Coronary artery (tissue), 2 donors: ENCODE measurements around the gene GRPEL2.

Source experiments
- DNase-seq: peaks from one replicate; pipeline ENCODE4 v3.0.0-alpha.2; 2017; ENCODE audit warnings: low spot score
- H3K27ac ChIP-seq, 2 donors: fragments of 200-600 bp; sonication (generic); one replicate each; pipeline ENCODE4 v1.5.1; 2016 to 2019
- H3K4me3 ChIP-seq: fragments of 200-600 bp; sonication (generic); 2 replicates; pipeline ENCODE4 v1.5.1; 2016; ENCODE audit warnings: mild to moderate bottlenecking, moderate library complexity
- TF ChIP-seq, protein P1 (sequence below): fragments of 200-600 bp; sonication (generic); IDR thresholded peaks from one replicate; pipeline ENCODE4 v1.5.1; 2019; ENCODE audit warnings: antibody characterized with exemption

The GRPEL2 gene

DNA sequence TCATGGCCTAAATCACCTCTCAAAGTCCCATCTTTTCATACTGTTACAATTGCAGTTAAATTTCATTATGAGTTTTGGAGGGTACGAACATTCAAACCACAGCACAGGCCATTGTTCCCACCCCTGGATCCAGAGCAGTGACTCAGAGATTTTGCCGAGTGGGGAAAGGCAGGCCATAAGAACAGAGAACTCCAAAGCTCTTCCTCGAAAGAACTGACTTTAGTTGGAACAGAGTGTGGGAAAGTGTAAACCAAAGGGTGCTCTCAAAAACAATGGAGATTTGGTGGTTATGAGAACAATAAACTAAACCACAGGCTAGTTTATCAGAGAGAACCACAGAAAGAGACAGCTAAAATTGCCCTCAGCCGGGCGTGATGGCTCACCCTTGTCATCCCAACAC lies 19.4 kb upstream of the GRPEL2 start:
- Histone ChIP-seq H3K4me3 (no peak overlapping the region), H3K27ac (no peak overlapping the region)
- TF ChIP-seq, protein P1, sequence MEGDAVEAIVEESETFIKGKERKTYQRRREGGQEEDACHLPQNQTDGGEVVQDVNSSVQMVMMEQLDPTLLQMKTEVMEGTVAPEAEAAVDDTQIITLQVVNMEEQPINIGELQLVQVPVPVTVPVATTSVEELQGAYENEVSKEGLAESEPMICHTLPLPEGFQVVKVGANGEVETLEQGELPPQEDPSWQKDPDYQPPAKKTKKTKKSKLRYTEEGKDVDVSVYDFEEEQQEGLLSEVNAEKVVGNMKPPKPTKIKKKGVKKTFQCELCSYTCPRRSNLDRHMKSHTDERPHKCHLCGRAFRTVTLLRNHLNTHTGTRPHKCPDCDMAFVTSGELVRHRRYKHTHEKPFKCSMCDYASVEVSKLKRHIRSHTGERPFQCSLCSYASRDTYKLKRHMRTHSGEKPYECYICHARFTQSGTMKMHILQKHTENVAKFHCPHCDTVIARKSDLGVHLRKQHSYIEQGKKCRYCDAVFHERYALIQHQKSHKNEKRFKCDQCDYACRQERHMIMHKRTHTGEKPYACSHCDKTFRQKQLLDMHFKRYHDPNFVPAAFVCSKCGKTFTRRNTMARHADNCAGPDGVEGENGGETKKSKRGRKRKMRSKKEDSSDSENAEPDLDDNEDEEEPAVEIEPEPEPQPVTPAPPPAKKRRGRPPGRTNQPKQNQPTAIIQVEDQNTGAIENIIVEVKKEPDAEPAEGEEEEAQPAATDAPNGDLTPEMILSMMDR, result no peak
- no peak for DNase-seq

DNA sequence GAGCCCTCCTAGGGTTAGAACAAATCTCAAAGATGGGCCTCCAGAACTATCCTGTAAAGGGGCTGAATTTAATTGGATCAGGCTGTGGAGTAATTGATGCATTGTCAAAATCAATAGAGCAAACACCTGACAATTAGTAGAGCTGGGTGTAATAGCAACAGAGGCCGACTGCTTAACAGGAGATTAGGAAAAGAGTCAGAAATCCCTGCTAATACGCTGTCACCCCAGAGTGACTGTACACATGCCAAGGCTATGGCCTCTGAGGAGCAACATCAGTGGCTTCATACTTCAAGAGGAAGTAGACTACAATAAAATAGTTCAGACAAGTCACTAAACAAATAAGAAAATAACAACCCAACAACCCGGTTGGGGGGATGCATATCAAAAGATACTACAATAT lies 18.7 kb upstream of the GRPEL2 start:
- Histone ChIP-seq H3K4me3 (no peak overlapping the region), H3K27ac (no peak overlapping the region)
- DNase-seq, result no peak
- TF ChIP-seq, protein P1, result no peak

GRCh38 chr5:149328177-149328576 lies 17.1 kb upstream of the GRPEL2 start:
- Histone ChIP-seq H3K27ac (no peak overlapping the region), H3K4me3 (no peak overlapping the region)
- DNase-seq, result no peak
- TF ChIP-seq, protein P1, result no peak

DNA sequence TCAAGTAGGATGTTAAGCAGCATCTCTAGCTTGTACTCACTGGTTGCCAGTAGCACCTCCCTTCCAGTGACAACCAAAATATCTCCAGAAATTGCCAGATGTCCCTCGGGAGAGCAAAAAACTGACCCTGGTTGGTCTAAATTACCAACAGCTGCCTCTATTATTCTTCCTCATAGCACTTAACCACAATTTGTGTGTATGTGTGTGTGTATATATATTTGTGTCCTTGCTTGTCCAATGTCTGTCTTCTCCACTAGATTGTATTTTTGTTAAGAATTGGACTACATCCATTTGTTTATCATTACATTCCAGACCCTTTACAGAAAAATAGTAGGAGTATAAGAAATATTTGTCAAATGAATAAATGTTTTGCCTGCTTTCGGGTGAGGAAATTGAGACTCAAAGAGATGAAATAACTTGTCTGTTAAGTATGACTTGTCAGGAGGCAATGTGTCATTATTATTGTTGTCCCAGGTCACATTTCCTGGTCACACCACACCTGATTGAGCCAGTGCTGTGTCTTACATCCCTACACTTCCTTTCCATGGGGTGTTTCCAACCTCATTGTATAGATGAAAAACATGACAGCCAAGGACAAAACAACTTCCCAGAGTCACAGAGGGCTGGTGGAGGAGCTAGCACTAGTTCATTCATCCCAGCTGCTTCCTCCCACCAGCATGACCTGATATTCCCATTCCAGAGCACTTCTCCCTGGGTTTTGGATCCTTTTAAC lies 11.4 kb upstream of the GRPEL2 start:
- no peak overlapping the region for H3K27ac ChIP-seq
- TF ChIP-seq, protein P1, result no peak
- no peak for DNase-seq
- H3K4me3 ChIP-seq, result no peak overlapping the region

DNA sequence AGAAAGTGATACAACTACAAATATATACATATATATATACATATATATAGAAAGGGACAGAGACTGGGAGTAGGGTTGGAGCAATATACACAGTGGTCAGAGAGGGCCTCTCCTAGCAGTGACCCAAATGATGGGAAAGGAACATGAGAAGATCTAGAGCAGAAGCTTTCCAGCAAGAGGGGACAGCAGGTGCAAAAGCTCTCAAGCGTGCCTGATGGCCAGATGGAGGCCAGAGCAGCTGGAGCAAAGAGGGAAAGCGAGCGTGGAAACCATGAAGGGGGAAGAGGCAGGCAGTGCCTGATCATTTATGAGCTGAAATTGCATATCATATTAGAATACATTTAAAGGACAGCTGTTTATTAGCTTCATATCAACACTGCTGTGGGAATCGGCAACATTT lies 7.6 kb upstream of the GRPEL2 start:
- TF ChIP-seq, protein P1, result no peak
- no peak overlapping the region for H3K27ac ChIP-seq
- H3K4me3 ChIP-seq, result no peak overlapping the region
- no peak for DNase-seq

DNA sequence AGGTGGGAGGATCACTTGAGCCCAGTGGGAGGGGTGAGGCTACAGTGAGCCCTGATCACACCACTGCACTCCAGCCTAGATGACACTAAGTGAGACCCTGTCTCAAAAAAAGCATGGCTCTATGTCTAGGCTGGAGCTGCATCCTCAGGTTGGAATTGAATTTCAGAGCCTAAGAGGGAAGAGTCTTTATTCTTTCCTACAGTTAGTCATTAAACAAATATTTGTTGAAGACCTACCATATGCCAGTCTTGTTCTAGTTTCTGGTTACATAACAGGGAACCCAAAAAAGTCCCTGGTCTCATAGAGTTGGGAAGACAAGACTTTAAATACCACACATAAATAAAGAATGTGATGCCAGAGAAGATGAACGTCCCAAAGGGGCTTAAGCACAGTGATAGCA lies 6.9 kb upstream of the GRPEL2 start:
- TF ChIP-seq, protein P1, result no peak
- H3K4me3 ChIP-seq, result no peak overlapping the region
- no peak overlapping the region for H3K27ac ChIP-seq
- no peak for DNase-seq

DNA sequence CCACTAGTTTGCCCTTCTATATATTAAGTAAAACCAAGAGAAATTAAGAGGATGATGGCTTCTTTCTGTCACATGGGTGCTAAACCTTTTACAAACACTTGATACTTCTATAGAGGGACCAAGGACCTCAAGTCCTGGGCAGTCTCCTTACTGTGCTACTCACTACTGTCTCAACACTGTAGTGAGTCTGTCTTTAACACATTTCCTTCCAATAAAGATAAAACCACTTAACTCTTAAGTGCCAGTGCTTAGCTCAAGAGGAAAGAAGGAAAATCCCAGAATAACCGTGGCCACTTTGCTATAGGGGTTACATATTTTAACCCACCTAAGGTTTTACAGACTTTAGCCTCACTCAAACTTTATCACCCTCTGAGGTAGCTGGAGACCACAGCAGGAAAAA lies 4.4 kb upstream of the GRPEL2 start:
- DNase-seq, result no peak
- TF ChIP-seq, protein P1, result no peak
- H3K27ac ChIP-seq, result no peak overlapping the region
- H3K4me3 ChIP-seq, result no peak overlapping the region
